ENCODE measurements around the gene KRT23.

GRCh38 chr17:40873255-40873654 lies 64.2 kb downstream of the KRT23 start:
- TF ChIP-seq, protein P1, sequence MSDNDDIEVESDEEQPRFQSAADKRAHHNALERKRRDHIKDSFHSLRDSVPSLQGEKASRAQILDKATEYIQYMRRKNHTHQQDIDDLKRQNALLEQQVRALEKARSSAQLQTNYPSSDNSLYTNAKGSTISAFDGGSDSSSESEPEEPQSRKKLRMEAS (IDR thresholded peaks at IDR 0.05; ENCODE audit: low read depth, low read length), result no peak
- TF ChIP-seq SIN3A (IDR thresholded peaks at IDR 0.05; ENCODE audit: low read depth, low read length), result no peak
- TF ChIP-seq RELB (IDR thresholded peaks at IDR 0.05; ENCODE audit: low read depth), result no peak
- TF ChIP-seq, protein P2, sequence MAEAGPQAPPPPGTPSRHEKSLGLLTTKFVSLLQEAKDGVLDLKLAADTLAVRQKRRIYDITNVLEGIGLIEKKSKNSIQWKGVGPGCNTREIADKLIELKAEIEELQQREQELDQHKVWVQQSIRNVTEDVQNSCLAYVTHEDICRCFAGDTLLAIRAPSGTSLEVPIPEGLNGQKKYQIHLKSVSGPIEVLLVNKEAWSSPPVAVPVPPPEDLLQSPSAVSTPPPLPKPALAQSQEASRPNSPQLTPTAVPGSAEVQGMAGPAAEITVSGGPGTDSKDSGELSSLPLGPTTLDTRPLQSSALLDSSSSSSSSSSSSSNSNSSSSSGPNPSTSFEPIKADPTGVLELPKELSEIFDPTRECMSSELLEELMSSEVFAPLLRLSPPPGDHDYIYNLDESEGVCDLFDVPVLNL (IDR thresholded peaks at IDR 0.05; ENCODE audit: low read depth, low read length), result no peak
- no peak for TF ChIP-seq KDM1A (IDR thresholded peaks at IDR 0.05; ENCODE audit: borderline replicate concordance)
- no peak for TF ChIP-seq NR2F1 (conservative IDR thresholded peaks at IDR 0.05)
- TF ChIP-seq, protein P3, sequence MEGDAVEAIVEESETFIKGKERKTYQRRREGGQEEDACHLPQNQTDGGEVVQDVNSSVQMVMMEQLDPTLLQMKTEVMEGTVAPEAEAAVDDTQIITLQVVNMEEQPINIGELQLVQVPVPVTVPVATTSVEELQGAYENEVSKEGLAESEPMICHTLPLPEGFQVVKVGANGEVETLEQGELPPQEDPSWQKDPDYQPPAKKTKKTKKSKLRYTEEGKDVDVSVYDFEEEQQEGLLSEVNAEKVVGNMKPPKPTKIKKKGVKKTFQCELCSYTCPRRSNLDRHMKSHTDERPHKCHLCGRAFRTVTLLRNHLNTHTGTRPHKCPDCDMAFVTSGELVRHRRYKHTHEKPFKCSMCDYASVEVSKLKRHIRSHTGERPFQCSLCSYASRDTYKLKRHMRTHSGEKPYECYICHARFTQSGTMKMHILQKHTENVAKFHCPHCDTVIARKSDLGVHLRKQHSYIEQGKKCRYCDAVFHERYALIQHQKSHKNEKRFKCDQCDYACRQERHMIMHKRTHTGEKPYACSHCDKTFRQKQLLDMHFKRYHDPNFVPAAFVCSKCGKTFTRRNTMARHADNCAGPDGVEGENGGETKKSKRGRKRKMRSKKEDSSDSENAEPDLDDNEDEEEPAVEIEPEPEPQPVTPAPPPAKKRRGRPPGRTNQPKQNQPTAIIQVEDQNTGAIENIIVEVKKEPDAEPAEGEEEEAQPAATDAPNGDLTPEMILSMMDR (IDR thresholded peaks at IDR 0.05 in 2 of 3, conservative IDR thresholded peaks at IDR 0.05 in 1 of 3; ENCODE audit: control insufficient read depth in 2 of 3, extremely low read depth in 1 of 3, insufficient read depth in 1 of 3, low read depth in 3 of 3, low read length in 3 of 3), result no peak
- TF ChIP-seq EZH2 (IDR thresholded peaks at IDR 0.05; ENCODE audit: borderline replicate concordance, control insufficient read depth, low read depth, low read length), result no peak
- TF ChIP-seq CREM (IDR thresholded peaks at IDR 0.05; ENCODE audit: low read depth), result no peak
- TF ChIP-seq USF2 (IDR thresholded peaks at IDR 0.05; ENCODE audit: borderline replicate concordance, low read depth, low read length), result no peak
- no peak for TF ChIP-seq FOXK2 (IDR thresholded peaks at IDR 0.05)
- TF ChIP-seq BHLHE40 (IDR thresholded peaks at IDR 0.05; ENCODE audit: borderline replicate concordance in 1 of 2, low read depth in 2 of 2, low read length in 1 of 2), result no peak
- no peak for TF ChIP-seq TAF1 (IDR thresholded peaks at IDR 0.05; ENCODE audit: borderline replicate concordance, low read depth, low read length)

All from GM12878 (cell line).